GM19455 (cell line): ENCODE results near the gene OSBPL2.

Experiments
- ATAC-seq: cut with Tn5 transposase; IDR thresholded peaks from one replicate; pipeline ENCODE4 v1.9.1; 2021; ENCODE audit not compliant: unreplicated experiment

OSBPL2 gene

DNA sequence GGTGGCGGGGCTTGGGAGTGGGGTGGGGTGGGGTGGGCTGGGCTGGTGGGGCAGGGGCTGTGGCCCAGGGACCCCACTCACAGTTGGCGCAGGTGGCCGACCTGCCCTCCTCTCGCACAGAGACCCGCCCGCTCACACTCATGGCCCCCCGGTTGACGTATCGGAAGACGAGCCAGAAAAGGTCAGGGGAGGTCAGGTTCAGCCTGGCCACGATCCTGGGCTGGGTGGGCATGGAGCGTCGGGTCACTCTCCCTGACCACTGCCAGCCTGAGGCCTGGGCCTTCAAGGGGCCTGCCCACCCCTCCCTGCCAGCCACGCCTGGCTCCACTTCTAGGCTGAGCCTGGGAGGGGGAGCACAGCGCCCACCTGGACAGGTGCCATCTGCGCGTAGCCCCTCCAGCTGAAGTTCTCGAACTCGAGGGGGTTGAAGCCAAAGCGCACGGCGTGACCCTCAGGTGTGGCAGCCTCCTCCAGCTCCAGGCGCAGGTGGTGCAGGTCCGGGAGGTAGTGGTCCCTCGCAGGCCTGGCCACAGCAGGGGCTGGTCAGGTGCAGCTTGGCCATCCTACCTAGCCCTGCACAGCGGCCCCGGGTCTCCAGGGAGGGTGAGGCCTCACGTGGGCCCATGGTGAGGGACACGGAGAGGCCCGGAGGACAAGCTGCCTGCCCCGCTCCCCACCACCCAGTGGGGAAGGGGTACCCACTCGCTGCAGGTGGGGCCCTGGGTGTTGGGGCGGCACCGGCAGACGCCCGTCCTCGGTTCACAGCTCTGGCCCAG lies 95.7 kb downstream of the OSBPL2 start:
- no peak for ATAC-seq

DNA sequence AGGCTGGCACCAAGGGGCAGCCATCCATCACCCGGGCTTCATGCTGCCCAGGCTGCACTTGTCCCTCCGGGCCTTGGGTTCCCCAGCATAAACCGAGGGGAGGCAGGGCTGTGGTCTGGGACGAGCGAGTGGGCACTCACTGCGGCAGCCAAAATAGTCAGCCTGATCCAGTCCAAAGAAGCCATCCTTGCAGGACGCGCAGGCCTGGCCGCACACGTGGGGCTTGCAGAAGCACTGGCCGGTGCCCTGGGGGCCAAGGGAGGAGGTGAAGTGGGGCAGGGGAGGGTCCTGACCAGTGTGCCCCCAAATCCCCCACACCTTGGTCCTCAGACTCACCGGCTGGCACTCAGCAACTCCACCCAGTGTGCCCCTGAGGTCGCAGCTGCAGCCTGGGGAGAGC lies 96.6 kb downstream of the OSBPL2 start:
- no peak for ATAC-seq

DNA sequence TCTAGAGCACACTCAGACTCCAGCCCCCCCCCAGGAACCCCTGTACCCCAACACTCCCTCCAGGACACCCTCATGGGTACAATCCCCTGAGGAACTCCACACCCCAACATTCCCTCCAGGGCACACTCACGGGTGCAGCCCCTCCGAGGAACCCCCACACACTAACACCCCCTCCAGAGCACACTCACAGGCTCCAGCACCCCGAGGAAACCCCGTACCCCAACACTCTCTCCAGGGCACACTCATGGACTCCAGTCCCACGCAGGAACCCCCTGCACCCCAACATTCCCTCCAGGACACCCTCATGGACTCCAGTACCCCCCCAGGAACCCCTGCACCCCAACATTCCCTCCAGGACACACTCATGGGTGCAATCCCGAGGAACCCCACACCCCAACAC lies 97.2 kb downstream of the OSBPL2 start:
- ATAC-seq = no peak

DNA sequence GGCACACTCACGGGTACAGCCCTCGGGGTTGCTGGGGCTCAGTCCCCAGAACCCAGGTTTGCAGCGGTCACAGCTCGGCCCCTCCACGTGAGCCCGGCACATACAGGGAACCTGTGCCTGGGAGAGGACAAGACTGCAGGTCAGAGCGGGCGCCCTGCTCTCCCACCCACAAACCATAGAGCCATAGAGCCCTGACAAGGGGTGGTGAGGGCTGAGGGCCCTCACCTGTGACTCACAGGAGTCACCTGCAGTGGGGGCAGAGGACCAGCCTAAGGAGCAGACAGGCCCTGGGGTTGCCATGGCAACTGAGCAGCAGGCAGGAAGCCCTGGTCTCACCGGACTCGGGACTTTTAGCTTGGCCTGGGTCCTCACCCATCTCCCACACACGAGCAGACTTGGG lies 98.0 kb downstream of the OSBPL2 start:
- no peak for ATAC-seq

DNA sequence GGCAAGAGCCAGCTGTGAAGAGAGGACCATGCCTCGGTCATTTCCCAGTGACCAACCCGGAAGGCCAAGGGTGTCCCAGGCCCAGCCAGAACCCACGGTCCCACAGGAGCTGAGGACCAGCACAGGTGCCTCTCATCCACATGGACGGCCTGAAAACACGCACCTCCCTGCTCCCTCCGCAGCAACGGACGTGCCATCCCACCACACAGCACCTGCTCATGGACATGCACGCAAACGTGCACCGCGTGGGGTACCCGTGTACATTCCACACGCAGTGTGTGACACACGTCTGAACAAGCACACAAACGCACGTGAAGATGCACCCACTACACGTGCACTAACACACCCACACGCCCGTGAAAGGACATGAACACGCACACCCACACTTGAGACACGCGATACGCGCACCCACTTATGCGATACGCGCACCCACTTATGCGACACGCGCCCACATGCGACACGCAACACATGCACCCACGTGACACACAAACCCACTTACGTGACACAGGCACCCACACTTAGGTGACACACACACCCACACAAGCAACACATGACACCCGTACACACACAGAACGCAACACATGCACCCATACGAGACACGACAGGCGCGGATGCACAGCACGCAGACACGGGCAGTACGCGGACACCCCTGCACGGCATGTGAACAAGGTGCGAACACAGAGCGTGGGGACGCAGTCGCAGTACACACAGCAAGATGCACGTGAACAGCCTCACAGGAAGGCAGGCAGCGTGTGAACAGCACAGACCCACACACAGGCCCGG lies 98.6 kb downstream of the OSBPL2 start:
- no peak for ATAC-seq

DNA sequence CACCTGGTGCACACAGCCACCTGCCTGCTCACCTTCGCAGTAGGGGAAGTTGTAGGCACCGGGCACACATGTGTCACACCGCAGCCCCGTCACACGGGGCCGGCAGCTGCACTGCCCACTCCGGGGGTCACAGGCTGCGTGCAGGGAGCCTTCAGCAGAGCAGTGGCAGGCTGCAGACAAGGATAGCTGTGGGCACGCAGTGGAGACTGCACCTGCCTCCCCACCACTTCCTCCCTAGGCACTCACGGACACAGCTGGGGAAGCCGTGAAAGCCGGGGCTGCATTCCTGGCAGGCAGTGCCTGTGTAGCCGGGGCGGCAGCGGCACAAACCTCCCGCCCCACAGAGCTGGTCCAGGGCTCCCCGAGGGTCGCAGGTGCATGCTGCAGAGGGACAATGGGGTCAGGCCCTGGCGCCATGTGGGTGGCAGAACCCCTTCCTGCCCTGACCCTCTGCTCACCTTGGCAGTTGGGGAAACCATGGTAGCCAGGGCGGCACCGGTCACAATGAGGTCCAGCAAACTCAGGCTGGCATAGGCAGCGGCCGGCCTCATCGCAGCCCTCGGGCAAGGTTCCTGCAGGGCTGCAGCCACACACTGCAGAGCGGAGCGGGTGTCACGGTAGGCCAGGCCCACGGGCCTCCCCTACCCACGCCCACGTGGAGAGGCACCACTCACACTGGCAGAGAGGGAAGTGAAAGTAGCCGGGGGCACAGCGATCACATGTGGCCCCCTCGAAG lies 99.4 kb downstream of the OSBPL2 start:
- no peak for ATAC-seq

DNA sequence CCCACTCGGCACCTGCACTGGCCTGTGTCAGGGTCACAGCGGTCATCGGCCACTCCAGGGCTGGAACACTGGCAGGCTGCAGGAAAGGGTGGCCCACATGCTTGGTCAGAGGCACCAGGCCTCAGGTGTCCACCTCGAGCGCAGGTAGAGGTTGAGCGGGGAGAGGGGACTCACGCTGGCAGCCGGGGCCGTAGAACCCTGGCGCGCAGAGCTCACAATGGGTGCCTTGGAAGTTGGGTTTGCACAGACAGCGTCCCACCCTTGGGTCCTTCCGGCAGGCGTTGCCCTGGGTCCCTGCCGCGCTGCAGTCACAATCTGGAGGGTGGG lies 99.9 kb downstream of the OSBPL2 start:
- ATAC-seq = no peak

DNA sequence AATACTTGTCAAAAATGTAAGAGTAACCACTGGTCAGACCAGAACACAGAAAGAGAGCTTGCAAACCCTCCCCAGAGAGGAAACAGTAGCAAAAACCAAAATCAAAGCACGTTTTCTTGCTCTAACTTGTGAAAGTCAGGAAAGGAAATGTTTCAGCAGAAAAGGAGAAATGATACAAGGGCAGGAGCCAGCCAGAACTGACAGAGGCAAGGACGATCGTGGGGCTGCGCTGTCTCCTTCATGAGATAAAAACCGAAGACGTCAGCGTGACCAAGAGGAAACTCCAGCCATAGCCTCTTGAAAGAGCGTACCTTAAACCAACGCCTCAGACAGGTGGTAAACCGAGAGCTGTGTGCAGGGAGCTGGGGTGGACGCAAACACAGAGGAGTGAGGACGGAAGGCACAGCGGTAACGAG lies 101.3 kb downstream of the OSBPL2 start:
- peak; percentile 75 for ATAC-seq

DNA sequence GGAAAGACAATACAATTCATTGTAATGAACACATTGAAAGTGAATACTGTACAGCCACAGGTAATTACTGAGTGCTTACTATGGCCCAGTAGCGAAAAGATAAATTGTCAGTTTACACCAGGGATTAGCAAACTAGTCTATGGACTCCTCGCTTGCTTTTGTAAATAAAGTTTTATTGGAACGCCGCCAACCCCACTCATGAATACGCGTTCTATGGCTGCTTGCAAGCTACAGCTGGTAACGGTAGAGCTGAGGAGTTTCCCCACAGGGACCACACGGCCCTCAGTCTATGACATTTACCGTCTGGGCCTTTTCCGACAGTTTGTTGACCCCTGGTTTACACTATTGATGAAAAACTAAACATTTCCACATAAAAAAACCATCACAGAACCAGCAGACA lies 104.6 kb downstream of the OSBPL2 start:
- ATAC-seq = no peak

DNA sequence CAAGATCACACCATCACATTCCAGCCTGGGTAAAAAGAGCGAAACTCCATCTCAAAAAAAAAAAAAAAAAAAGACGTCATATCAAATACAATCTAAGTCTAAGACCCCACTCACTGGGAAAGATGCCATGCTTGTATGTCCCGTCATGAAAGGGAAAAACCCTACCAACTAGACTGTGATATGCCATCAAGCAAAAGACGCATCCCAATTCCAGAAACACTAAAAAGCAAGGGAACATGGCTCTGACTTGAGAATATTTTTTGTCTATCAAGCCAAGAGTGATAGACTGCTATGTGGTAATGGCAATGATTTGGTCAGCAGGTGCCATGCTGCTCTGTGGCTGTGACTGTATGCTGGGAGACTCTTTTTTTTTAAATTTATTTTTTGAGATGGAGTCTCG lies 105.8 kb downstream of the OSBPL2 start:
- ATAC-seq = no peak

DNA sequence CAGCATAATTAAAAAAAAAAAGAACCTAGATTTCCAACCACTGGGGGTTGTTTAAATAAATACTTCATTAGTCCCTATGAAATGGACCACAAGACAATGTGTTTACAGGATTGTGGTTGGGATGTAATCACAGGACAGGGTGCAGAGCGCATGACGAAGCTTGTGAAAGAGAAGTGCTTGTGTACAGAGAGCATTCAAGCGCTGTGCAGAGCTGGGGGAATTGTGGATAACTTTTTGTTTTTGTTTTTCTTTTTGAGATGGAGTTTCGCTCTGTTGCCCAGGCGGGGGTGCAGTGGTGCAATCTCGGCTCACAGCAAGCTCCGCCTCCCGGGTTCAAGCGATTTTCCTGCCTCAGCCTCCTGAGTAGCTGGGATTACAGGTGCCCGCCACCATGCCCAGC lies 106.5 kb downstream of the OSBPL2 start:
- no peak for ATAC-seq
